HEK293T (cell line): ENCODE data around the gene WWC2.

ENCODE experiments used
- ARNT ChIP-seq: fragments of 450-650 bp; IDR thresholded peaks from 2 replicates; pipeline ENCODE4 v1.6.1; 2017; ENCODE audit warnings: mild to moderate bottlenecking
- BHLHE40 ChIP-seq: fragments of 450-650 bp; IDR thresholded peaks from 2 replicates; pipeline ENCODE4 v1.6.1; 2016; ENCODE audit warnings: mild to moderate bottlenecking, moderate library complexity, borderline replicate concordance
- ELF4 ChIP-seq: fragments of 450-650 bp; IDR thresholded peaks from 2 replicates; pipeline ENCODE4 v1.6.1; 2017; ENCODE audit warnings: antibody characterized with exemption
- FOXA1 ChIP-seq: fragments of 450-650 bp; IDR thresholded peaks from 2 replicates; pipeline ENCODE4 v1.6.1; 2016; ENCODE audit warnings: mild to moderate bottlenecking
- FOXK2 ChIP-seq: fragments of 450-650 bp; IDR thresholded peaks from 2 replicates; pipeline ENCODE4 v1.6.1; 2016; ENCODE audit warnings: mild to moderate bottlenecking
- FOXM1 ChIP-seq: fragments of 450-650 bp; IDR thresholded peaks from 2 replicates; pipeline ENCODE4 v1.6.1; 2017; ENCODE audit warnings: mild to moderate bottlenecking, borderline replicate concordance
- HDGF ChIP-seq: fragments of 450-650 bp; IDR thresholded peaks from 2 replicates; pipeline ENCODE4 v1.6.1; 2017; ENCODE audit warnings: antibody characterized with exemption, borderline replicate concordance
- LEF1 ChIP-seq: fragments of 450-650 bp; IDR thresholded peaks from 2 replicates; pipeline ENCODE4 v1.6.1; 2017; ENCODE audit warnings: mild to moderate bottlenecking, borderline replicate concordance
- NFRKB ChIP-seq: fragments of 450-650 bp; IDR thresholded peaks from 2 replicates; pipeline ENCODE4 v1.6.1; 2016; ENCODE audit warnings: mild to moderate bottlenecking, moderate library complexity
- SP1 ChIP-seq: fragments of 450-650 bp; IDR thresholded peaks from 2 replicates; pipeline ENCODE4 v1.6.1; 2017
- TARDBP ChIP-seq: fragments of 450-650 bp; IDR thresholded peaks from 2 replicates; pipeline ENCODE4 v1.6.1; 2016
- ZNF384 ChIP-seq: fragments of 450-650 bp; IDR thresholded peaks from 2 replicates; pipeline ENCODE4 v1.6.1; 2016
- TF ChIP-seq, protein P1 (sequence below): fragments of 450-650 bp; IDR thresholded peaks from 2 replicates; pipeline ENCODE4 v1.6.1; 2016

DNA sequence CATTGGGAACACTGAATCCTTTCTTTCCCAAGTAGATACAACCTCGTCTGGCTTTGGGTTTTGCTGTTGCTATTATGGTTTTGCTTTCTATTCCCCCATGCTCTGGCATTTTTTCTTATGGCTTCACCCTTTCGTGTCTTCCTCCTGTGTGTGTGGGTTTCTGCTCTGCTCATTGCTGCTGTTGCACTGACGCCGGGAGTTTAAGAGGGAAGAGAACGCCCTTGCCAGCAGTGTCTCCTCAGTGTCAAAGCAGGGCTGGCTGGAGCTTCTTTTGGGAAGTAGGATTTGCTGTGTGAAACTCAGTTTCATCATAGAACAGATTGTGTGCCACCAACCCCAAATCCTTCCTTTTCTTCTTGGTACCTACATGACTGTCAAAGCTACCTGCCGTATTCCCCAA lies 157.3 kb downstream of the WWC2 start:
- TF ChIP-seq SP1 (no peak), HDGF (no peak), FOXA1 (no peak), TARDBP (no peak), FOXK2 (no peak), NFRKB (no peak), FOXM1 (no peak), LEF1 (no peak), BHLHE40 (no peak), ELF4 (no peak), ARNT (no peak), ZNF384 (no peak)
- TF ChIP-seq, protein P1, sequence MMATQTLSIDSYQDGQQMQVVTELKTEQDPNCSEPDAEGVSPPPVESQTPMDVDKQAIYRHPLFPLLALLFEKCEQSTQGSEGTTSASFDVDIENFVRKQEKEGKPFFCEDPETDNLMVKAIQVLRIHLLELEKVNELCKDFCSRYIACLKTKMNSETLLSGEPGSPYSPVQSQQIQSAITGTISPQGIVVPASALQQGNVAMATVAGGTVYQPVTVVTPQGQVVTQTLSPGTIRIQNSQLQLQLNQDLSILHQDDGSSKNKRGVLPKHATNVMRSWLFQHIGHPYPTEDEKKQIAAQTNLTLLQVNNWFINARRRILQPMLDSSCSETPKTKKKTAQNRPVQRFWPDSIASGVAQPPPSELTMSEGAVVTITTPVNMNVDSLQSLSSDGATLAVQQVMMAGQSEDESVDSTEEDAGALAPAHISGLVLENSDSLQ: no peak
